GM12891 (cell line): ENCODE data around the gene SNRNP25.

ENCODE experiments used
- POLR2A ChIP-seq: IDR thresholded peaks from 2 replicates; pipeline ENCODE4 v1.6.1; 2011; ENCODE audit warnings: low read depth, low read length, control low read depth
- POLR2AphosphoS5 ChIP-seq: IDR thresholded peaks from 2 replicates; pipeline ENCODE4 v1.6.1; 2011; ENCODE audit warnings: low read depth, low read length, control low read depth
- POU2F2 ChIP-seq: IDR thresholded peaks from 2 replicates; pipeline ENCODE4 v1.6.1; 2011; ENCODE audit warnings: low read depth, mild to moderate bottlenecking, control low read depth, low read length, moderate library complexity
- TAF1 ChIP-seq: IDR thresholded peaks from 2 replicates; pipeline ENCODE4 v1.6.1; 2011; ENCODE audit warnings: low read depth, low read length, control low read depth

- no peak for TF ChIP-seq POLR2A
- no peak for TF ChIP-seq POU2F2
- TF ChIP-seq TAF1: no peak
- no peak for TF ChIP-seq POLR2AphosphoS5
These were observed 48.6 kb downstream of the SNRNP25 start for GRCh38 chr16:102060-102855.
